Esophagus muscularis mucosa (tissue), 4 donors: ENCODE results near the gene CHFR. TPM values are rescaled to one million over a fixed set of nuclear protein-coding genes. Genes with fewer than 3 reads are reported as not detected.

ENCODE experiments used
- DNase-seq: peaks from one replicate; pipeline ENCODE4 v3.0.0-alpha.2; 2017; ENCODE audit errors: extremely low spot score
- H3K27ac ChIP-seq, 4 donors: fragments of 200-600 bp; sonication (generic); replicated peaks in 1 of 4; 1 replicate in 3 of 4; 2 replicates in 1 of 4; pipeline ENCODE4 v1.5.1; 2016 to 2019; ENCODE audit warnings: mild to moderate bottlenecking in 1 of 4
- H3K27me3 ChIP-seq, 4 donors: fragments of 200-600 bp; sonication (generic); one replicate each; pipeline versions ENCODE4 v1.5.1 to v1.6.0; 2016 to 2019
- H3K36me3 ChIP-seq, 4 donors: fragments of 200-600 bp; sonication (generic); one replicate each; pipeline ENCODE4 v1.5.1; 2016 to 2019
- H3K4me1 ChIP-seq, 4 donors: fragments of 200-600 bp; sonication (generic); one replicate each; pipeline ENCODE4 v1.5.1; 2016 to 2019
- H3K4me3 ChIP-seq, 4 donors: fragments of 200-600 bp; sonication (generic); 1 replicate in 2 of 4; 2 replicates in 2 of 4; pipeline ENCODE4 v1.5.1; 2016 to 2019; ENCODE audit warnings: mild to moderate bottlenecking in 4 of 4, moderate library complexity in 1 of 4
- H3K9me3 ChIP-seq, 4 donors: fragments of 200-600 bp; sonication (generic); 1 replicate in 3 of 4; 2 replicates in 1 of 4; pipeline ENCODE4 v1.5.1; 2016 to 2019
- EP300 ChIP-seq: sonication (generic); formaldehyde crosslinking; IDR thresholded peaks from one replicate; pipeline ENCODE4 v1.6.1; 2017; ENCODE audit warnings: antibody characterized with exemption
- POLR2A ChIP-seq: fragments of 450-650 bp; IDR thresholded peaks from one replicate; pipeline ENCODE4 v1.6.1; 2017; ENCODE audit warnings: antibody characterized with exemption, moderate library complexity, mild to moderate bottlenecking, low read depth
- POLR2AphosphoS5 ChIP-seq, 2 donors: sonication (generic); formaldehyde crosslinking; IDR thresholded peaks; one replicate each; pipeline ENCODE4 v1.6.1; 2017; ENCODE audit warnings: antibody characterized with exemption in 2 of 2
- WGBS: methylation state at CpG from one replicate; pipeline ENCODE4 v1.1.5; 2018; 5-methylcytosine and 5-hydroxymethylcytosine counted together
- intact Hi-C: fragments of 100-400 bp; cut with DNase I; formaldehyde crosslinking; loops from one replicate; pipeline ENCODE4 v1.15.1; 2023
- total RNA-seq, 4 donors: library from RNA; depleted of rRNA; stranded (reverse); fragments of >200 nt; gene quantifications; one replicate each; pipeline versions ENCODE4 v1.1.0 to v1.2.1, GENCODE V29; 2016
- TF ChIP-seq, protein P1 (sequence below), 3 experiments: fragments of 200-600 bp in 2 of 3; fragments of 450-650 bp in 1 of 3; sonication (generic) in 2 of 3; IDR thresholded peaks; one replicate each; pipeline ENCODE4 v1.5.1; 2017 to 2019; ENCODE audit warnings: antibody characterized with exemption in 3 of 3, mild to moderate bottlenecking in 2 of 3, moderate library complexity in 1 of 3

The CHFR gene
- total RNA-seq, 4 donors from 2014 or later = 35.7 to 41.7 (median 40.0) TPM

DNA sequence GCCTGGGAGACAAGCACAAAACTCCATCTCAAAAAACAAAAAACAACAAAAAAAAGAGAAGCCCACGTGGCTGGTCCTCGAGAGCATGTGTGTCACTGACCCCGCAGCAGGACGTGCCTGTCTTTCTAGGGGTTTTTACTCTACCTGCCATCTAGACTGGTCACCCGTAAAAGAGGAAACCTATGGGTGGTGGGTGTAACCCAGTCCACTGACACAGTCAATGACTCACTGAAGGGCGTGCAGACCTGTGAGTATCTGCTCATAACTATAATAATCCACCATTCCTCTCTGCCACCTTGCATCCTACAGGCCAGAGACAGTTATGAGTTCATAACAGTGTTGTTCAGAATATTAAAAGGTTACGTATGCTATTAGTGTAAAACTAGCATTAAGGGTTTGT is 63.4 kb downstream of the CHFR start:
- WGBS = 81% methylated on average over 7 of the region's 7 CpGs
- DNase-seq = no peak
- TF ChIP-seq POLR2A (no peak), EP300 (no peak)
- intact Hi-C loops = no loop called here
- Histone ChIP-seq H3K27ac (no peak overlapping the region), H3K9me3 (no peaks in the 10 kb centered on the region), H3K27me3 (no peaks in the 10 kb centered on the region), H3K36me3 (peaks cover 28 to 77% (median 53%) of the 10 kb centered on the region in 4 donors), H3K4me1 (peaks cover 9 to 32% (median 24%) of the 10 kb centered on the region in 4 donors), H3K4me3 (no peak overlapping the region)

- Histone ChIP-seq H3K27me3 (no peaks in the 10 kb centered on the region), H3K4me3 (no peak overlapping the region), H3K36me3 (peaks cover 59 to 88% (median 75%) of the 10 kb centered on the region in 4 donors), H3K4me1 (no peaks in the 10 kb centered on the region), H3K27ac (no peak overlapping the region), H3K9me3 (no peaks in the 10 kb centered on the region)
- WGBS = 89% methylated on average over 8 of the region's 8 CpGs
- no peak for DNase-seq
- TF ChIP-seq POLR2A = no peak
- TF ChIP-seq EP300 = no peak
- TF ChIP-seq POLR2AphosphoS5 (IDR thresholded peaks at IDR 0.05) = no peak
- TF ChIP-seq, protein P1, sequence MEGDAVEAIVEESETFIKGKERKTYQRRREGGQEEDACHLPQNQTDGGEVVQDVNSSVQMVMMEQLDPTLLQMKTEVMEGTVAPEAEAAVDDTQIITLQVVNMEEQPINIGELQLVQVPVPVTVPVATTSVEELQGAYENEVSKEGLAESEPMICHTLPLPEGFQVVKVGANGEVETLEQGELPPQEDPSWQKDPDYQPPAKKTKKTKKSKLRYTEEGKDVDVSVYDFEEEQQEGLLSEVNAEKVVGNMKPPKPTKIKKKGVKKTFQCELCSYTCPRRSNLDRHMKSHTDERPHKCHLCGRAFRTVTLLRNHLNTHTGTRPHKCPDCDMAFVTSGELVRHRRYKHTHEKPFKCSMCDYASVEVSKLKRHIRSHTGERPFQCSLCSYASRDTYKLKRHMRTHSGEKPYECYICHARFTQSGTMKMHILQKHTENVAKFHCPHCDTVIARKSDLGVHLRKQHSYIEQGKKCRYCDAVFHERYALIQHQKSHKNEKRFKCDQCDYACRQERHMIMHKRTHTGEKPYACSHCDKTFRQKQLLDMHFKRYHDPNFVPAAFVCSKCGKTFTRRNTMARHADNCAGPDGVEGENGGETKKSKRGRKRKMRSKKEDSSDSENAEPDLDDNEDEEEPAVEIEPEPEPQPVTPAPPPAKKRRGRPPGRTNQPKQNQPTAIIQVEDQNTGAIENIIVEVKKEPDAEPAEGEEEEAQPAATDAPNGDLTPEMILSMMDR (IDR thresholded peaks at IDR 0.05) = no peak
- intact Hi-C loops = no loop called here
These were observed 68.8 kb downstream of the CHFR start for GRCh38 chr12:132818562-132818961.

DNA sequence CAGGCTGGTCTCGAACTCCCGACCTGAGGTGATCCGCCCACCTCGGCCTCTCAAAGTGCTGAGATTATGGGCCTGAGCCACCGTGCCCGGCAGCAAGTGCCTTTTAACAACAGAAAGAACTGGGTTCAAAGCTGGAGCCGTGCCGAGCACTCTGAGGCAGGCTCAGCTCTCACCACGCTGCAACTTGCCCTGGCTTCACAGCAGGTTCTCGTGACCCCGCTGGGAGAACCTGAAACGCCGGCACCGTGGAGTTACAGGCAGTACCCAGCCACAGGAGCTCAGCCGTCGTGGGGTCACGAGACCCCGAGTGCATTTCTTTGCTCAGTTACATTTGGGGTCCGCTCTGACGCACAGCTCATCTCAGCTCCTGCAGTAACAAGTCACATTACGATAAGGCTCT is 73.2 kb downstream of the CHFR start:
- Histone ChIP-seq H3K4me3 (no peak overlapping the region), H3K27me3 (no peaks in the 10 kb centered on the region), H3K4me1 (no peaks in the 10 kb centered on the region), H3K27ac (no peak overlapping the region), H3K36me3 (peaks cover 57 to 92% (median 82%) of the 10 kb centered on the region in 4 donors), H3K9me3 (no peaks in the 10 kb centered on the region)
- no peak for DNase-seq
- WGBS = 96% methylated on average over 18 of the region's 21 CpGs
- no peak for TF ChIP-seq POLR2A
- no peak for TF ChIP-seq POLR2AphosphoS5 (IDR thresholded peaks at IDR 0.05)
- no peak for TF ChIP-seq EP300
- TF ChIP-seq, protein P1 (IDR thresholded peaks at IDR 0.05) = no peak
- intact Hi-C loops = no loop called here

DNA sequence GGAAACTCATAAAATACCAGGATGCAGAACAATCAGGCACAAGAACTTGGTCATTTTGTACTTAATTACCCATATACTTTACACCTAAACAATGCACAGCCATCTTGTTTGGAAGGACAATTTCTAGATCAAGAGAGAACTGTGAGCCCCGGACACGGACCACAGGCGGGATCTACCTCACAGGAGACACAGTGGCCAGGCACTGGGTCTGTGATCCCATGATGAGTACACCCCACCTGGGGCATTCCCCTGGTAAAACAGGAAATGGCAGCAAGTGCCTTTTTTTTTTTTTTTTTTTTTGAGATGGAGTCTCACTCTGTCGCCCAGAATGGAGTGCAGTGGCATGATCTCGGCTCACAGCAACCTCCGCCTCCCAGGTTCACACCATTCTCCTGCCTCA is 74.0 kb downstream of the CHFR start:
- intact Hi-C loops = no loop called here
- Histone ChIP-seq H3K4me3 (no peak overlapping the region), H3K36me3 (peaks cover 50 to 92% (median 82%) of the 10 kb centered on the region in 4 donors), H3K27ac (no peak overlapping the region), H3K27me3 (no peaks in the 10 kb centered on the region), H3K4me1 (no peaks in the 10 kb centered on the region), H3K9me3 (no peaks in the 10 kb centered on the region)
- no peak for TF ChIP-seq EP300
- TF ChIP-seq, protein P1 (IDR thresholded peaks at IDR 0.05) = no peak
- TF ChIP-seq POLR2AphosphoS5 (IDR thresholded peaks at IDR 0.05) = no peak
- TF ChIP-seq POLR2A = no peak
- 96% methylated on average over 6 of the region's 6 CpGs for WGBS
- DNase-seq = no peak

DNA sequence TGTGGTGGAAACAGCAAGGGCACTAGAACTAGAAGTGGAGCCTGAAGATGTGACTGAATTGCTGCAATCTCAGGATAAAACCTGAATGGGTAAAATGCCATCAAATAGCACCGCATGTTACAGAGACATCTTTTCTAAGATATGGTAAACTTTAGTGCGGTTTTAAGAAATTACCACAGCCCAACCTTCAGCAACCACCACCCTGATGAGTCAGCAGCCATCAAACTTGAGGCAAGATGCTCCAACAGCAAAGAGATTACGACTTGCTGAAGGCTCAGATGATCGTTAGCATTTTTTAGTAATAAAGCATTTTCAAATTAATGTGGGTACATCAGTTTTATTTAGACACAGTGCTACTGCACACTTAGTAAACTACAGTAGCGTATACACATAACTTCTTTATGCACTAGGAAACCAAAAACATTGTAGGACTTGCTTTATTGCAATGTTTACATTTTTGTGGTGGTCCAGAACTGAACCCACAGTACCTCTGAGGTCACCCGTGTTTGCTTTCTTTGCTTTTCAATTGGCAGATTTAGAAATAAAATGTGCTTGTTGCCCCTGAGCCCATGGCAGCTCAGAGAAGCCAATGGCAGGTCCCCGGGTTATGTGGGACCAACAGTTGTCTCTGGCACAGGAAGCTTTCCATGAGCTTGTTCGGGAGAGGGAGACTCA is 74.6 kb downstream of the CHFR start:
- Histone ChIP-seq H3K4me3 (no peak overlapping the region), H3K27me3 (no peaks in the 10 kb centered on the region), H3K9me3 (no peaks in the 10 kb centered on the region), H3K36me3 (peaks cover 49 to 92% (median 83%) of the 10 kb centered on the region in 4 donors), H3K27ac (no peak overlapping the region), H3K4me1 (no peaks in the 10 kb centered on the region)
- intact Hi-C loops = no loop called here
- WGBS = 91% methylated on average over 7 of the region's 8 CpGs
- TF ChIP-seq POLR2AphosphoS5 (IDR thresholded peaks at IDR 0.05) (no peak), POLR2A (no peak), EP300 (no peak)
- TF ChIP-seq, protein P1 (IDR thresholded peaks at IDR 0.05) = no peak
- DNase-seq = no peak
